K562 (cell line): ENCODE measurements around the gene ATG4C. TPM values are rescaled to one million over a fixed set of nuclear protein-coding genes. Genes with fewer than 3 reads are reported as not detected.
"Not testable (repeated sequence)": the region's sequence is repeated elsewhere in the genome, so short reads cannot be mapped to it uniquely, and the experiment has no call there.

Experiments
- ATAC-seq: fragments of 200-7000 bp; cut with Tn5 transposase; 3 replicates; pipeline ENCODE4 v1.9.1; 2020; ENCODE audit warnings: moderate library complexity
- BruUV-seq: library from RNA; stranded (reverse); fragments of 400-500 nt; replicated peaks from 2 replicates; lab custom pipeline; 2021; lab: Mats Ljungman, UMichigan
- CTCF ChIA-PET: fragments of 300-600 bp; formaldehyde crosslinking; extraction: SDS; loops from one replicate; lab custom pipeline; 2021; ENCODE audit warnings: low intra/inter-chr PET ratio; lab: Yijun Ruan, JAX
- POLR2A ChIA-PET: fragments of 300-600, 350-650 bp; sonication (Branson Sonifier 250); formaldehyde crosslinking; extraction: SDS; loops from one replicate; lab custom pipeline; 2021; ENCODE audit warnings: antibody characterized with exemption, inconsistent platforms; lab: Yijun Ruan, JAX
- DNase-seq, 4 experiments: peaks; one replicate each; pipeline versions ENCODE4 v3.0.0 to v3.0.0-alpha.2; 2011 to 2018; ENCODE audit warnings: low spot score in 3 of 4, mixed read lengths in 3 of 4; ENCODE audit errors: extremely low read depth in 1 of 4
- FAIRE-seq: peaks from 2 replicates; lab custom pipeline; 2011; peaks lifted over from hg19 to GRCh38; lab: Jason Lieb, UNC
- H2AFZ ChIP-seq: 2 replicates; pipeline ENCODE4 v1.6.0; 2011; ENCODE audit warnings: low read depth, low read length, control low read depth, inconsistent platforms
- H3K27ac ChIP-seq: fragments of 200-600 bp; 3 replicates; pipeline ENCODE4 v1.8.0; 2011; ENCODE audit warnings: low read depth, mild to moderate bottlenecking, control low read depth, inconsistent platforms, low read length, moderate library complexity, mixed read lengths; ENCODE audit errors: extremely low read depth
- H3K27me3 ChIP-seq, 2 experiments: fragments of 300-600 bp in 1 of 2; 2 replicates in 1 of 2; 3 replicates in 1 of 2; pipeline versions ENCODE4 v1.6.0 to v1.8.0; 2011; ENCODE audit warnings: inconsistent platforms in 2 of 2, low read length in 2 of 2, mild to moderate bottlenecking in 1 of 2, mixed read lengths in 1 of 2, moderate library complexity in 1 of 2; ENCODE audit not compliant: control insufficient read depth in 2 of 2, insufficient read depth in 2 of 2
- H3K36me3 ChIP-seq: fragments of 300-600 bp; 3 replicates; pipeline ENCODE4 v1.8.0; 2011; ENCODE audit warnings: mild to moderate bottlenecking, low read length, inconsistent platforms; ENCODE audit not compliant: control insufficient read depth, insufficient read depth
- H3K4me1 ChIP-seq, 2 experiments: fragments of 200-600 bp in 1 of 2; replicated peaks in 1 of 2; 2 replicates in 1 of 2; 3 replicates in 1 of 2; pipeline versions ENCODE4 v1.5.1 to v1.8.0; 2011; ENCODE audit warnings: inconsistent platforms in 2 of 2, low read length in 2 of 2, mild to moderate bottlenecking in 1 of 2, mixed read lengths in 1 of 2, moderate library complexity in 1 of 2; ENCODE audit not compliant: control insufficient read depth in 2 of 2, insufficient read depth in 2 of 2
- H3K4me2 ChIP-seq: 2 replicates; pipeline ENCODE4 v1.6.1; 2011; ENCODE audit warnings: low read length, control low read depth, inconsistent platforms, mixed read lengths; ENCODE audit not compliant: insufficient read depth
- H3K4me3 ChIP-seq: fragments of 200-600 bp; sonication (generic), shearing (Covaris generic); 2 replicates; pipeline ENCODE4 v1.5.1; 2016; ENCODE audit warnings: control low read depth, inconsistent platforms
- H3K79me2 ChIP-seq: fragments of 200-600 bp; 3 replicates; pipeline ENCODE4 v1.8.0; 2011; ENCODE audit warnings: low read length, inconsistent platforms; ENCODE audit not compliant: control insufficient read depth, insufficient read depth
- H3K9ac ChIP-seq, 2 experiments: 2 replicates each; pipeline versions ENCODE4 v1.6.0 to v1.6.1; 2011; ENCODE audit warnings: low read depth in 2 of 2, low read length in 2 of 2, control low read depth in 1 of 2, inconsistent platforms in 1 of 2, mild to moderate bottlenecking in 1 of 2, mixed read lengths in 1 of 2; ENCODE audit not compliant: insufficient read depth in 1 of 2
- H3K9me1 ChIP-seq: one replicate; pipeline ENCODE4 v1.6.0; 2011; ENCODE audit warnings: inconsistent platforms, mild to moderate bottlenecking, low read length, moderate library complexity; ENCODE audit not compliant: control insufficient read depth, insufficient read depth
- H3K9me3 ChIP-seq: replicated peaks from 2 replicates; pipeline ENCODE4 v1.5.1; 2011; ENCODE audit warnings: low read depth, low read length, inconsistent platforms; ENCODE audit not compliant: control insufficient read depth, insufficient read depth
- H4K20me1 ChIP-seq: replicated peaks from 2 replicates; pipeline ENCODE4 v1.6.1; 2011; ENCODE audit warnings: low read length, inconsistent platforms, mixed read lengths; ENCODE audit not compliant: control insufficient read depth, insufficient read depth
- E2F3 ChIP-seq: fragments of 250-450 bp; sonication (Bioruptor Pico); IDR thresholded peaks from 2 replicates; pipeline ENCODE4 v1.4.0; 2020; ENCODE audit warnings: mild to moderate bottlenecking
- FOSL1 ChIP-seq: fragments of 200-800 bp; sonication (Bioruptor generic); conservative IDR thresholded peaks from 2 replicates; pipeline ENCODE4 v1.6.1; 2016; ENCODE audit warnings: missing genetic modification characterization, missing compliant biosample characterization
- JUND ChIP-seq, 2 experiments: IDR thresholded peaks; 2 replicates in 1 of 2; 3 replicates in 1 of 2; pipeline ENCODE4 v1.6.1; 2011; ENCODE audit warnings: borderline replicate concordance in 2 of 2, low read depth in 2 of 2, low read length in 2 of 2, improper control_type of control experiment in 1 of 2, missing biosample characterization in 1 of 2, missing genetic modification characterization in 1 of 2, missing genetic modification reagents in 1 of 2
- WGBS: fragments of 100-300 bp; shearing (Covaris generic); methylation state at CpG from one replicate; pipeline ENCODE4 v1.1.6; 2016; ENCODE audit warnings: low coverage, mixed read lengths; ENCODE audit not compliant: insufficient coverage; ENCODE audit errors: missing lambda C conversion rate; 5-methylcytosine and 5-hydroxymethylcytosine counted together
- in situ Hi-C: fragments of 300-500 bp; cut with MboI; formaldehyde crosslinking; loops from 4 replicates; pipeline ENCODE4 v1.15.0; 2018; ENCODE audit warnings: inconsistent platforms, mixed read lengths
- intact Hi-C: fragments of 100-400 bp; cut with micrococcal nuclease; formaldehyde crosslinking; loops from 2 replicates; pipeline ENCODE4 v1.14.2; 2022
- polyA plus RNA-seq, 8 experiments: library from polyadenylated mRNA; depleted of rRNA in 4 of 8; stranded (reverse) in 5 of 8; unstranded in 3 of 8; fragments of >200 nt; fragmentation: Nextera tagmentation in 2 of 8; fragmentation: Illumina TruSeq in 1 of 8; extraction: Ambion mirVana in 2 of 8; extraction: Trizol in 1 of 8; gene quantifications; 2 replicates each; pipeline versions ENCODE4 v1.2.1 to v1.2.3, GENCODE V29; 2011 to 2014; ENCODE audit warnings: inconsistent platforms in 1 of 8, missing spikeins in 1 of 8
- total RNA-seq, 7 experiments: library from RNA; depleted of rRNA in 6 of 7; stranded (reverse); fragments of >200 nt in 6 of 7; fragmentation: Illumina TruSeq in 2 of 7; extraction: Trizol in 2 of 7; gene quantifications; 2 replicates each; pipeline versions ENCODE4 v1.2.1 to v1.2.3, GENCODE V29; 2011 to 2021; ENCODE audit warnings: low replicate concordance in 1 of 7

ATG4C gene
- total and polyA plus RNA-seq, 9 of the 15 experiments (the other 6 are each of a cell fraction or from before 2014, with no cell fraction given), result 7.6 to 35.8 (median 16.1) TPM

- no peak overlapping the region for H3K27ac ChIP-seq
- in situ Hi-C loops (loop anchor here (10.0 kb wide), 1 partner anchor 561 kb away; no protein-coding TSS in a partner anchor), intact Hi-C loops (loop anchor here (10.0 kb wide), 1 partner anchor 51 kb away; the partner anchor contains the start of gene DOCK7)
- H3K9ac ChIP-seq, result no peak overlapping the region
- DNase-seq, result no peak
- POLR2A ChIA-PET, result no interaction called here
- no peaks in the 10 kb centered on the region for H3K79me2 ChIP-seq
- 3% methylated on average over 3 of the region's 3 CpGs for WGBS
- CTCF ChIA-PET, result no interaction called here
- ATAC-seq, result no peak
- no peaks in the 10 kb centered on the region for H3K9me3 ChIP-seq
- no peak overlapping the region for H2AFZ ChIP-seq
- H4K20me1 ChIP-seq, result no peaks in the 10 kb centered on the region
- no peaks in the 10 kb centered on the region for H3K9me1 ChIP-seq
- BruUV-seq, result no TSS peak
- H3K4me3 ChIP-seq, result no peak overlapping the region
- H3K36me3 ChIP-seq, result no peaks in the 10 kb centered on the region
- no peak for FAIRE-seq
- no peaks in the 10 kb centered on the region for H3K4me1 ChIP-seq
- no peak overlapping the region for H3K4me2 ChIP-seq
- no peaks in the 10 kb centered on the region; a peak in 2 of 5 replicates for H3K27me3 ChIP-seq
- TF ChIP-seq E2F3 (CRISPR knock-in tag) (no peak), JUND (IDR thresholded peaks at IDR 0.05; ENCODE audit: borderline replicate concordance, low read depth, low read length) (no peak), JUND (tag; IDR thresholded peaks at IDR 0.05; ENCODE audit: borderline replicate concordance, low read depth, low read length) (peak; percentile 49; the same call in 1 of the 3 replicates), FOSL1 (tag) (0 out of 2 replicates have a peak, but pooled peaks have one; percentile 20)
Observed at GRCh38 chr1:62735491-62736171, 48.3 kb upstream of the ATG4C start.

DNA sequence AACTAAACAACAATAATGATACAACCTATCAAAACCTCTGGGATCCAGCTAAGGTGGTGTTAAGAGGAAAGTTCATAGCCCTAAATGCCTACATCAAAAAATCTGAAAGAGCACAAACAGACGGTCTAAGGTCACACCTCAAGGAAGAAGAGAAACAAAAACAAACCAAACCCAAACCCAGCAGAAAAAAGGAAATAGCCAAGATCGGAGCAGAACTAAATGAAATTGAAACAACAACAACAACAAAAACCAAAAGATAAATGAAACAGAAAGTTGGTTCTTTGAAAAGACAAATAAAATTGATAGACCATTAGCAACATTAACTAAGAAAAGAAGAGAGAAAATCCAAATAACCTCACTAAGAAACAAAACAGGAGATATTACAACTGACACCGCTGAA, 43.2 kb upstream of the ATG4C start:
- WGBS, result 21% methylated on average over 3 of the region's 3 CpGs
- FAIRE-seq, H3K9me1 ChIP-seq, H4K20me1 ChIP-seq, H3K4me1 ChIP-seq, BruUV-seq, H3K27me3 ChIP-seq, H3K4me2 ChIP-seq, H3K9me3 ChIP-seq, H3K4me3 ChIP-seq, DNase-seq, H3K27ac ChIP-seq, H3K36me3 ChIP-seq, CTCF ChIA-PET, in situ Hi-C loops, POLR2A ChIA-PET, H2AFZ ChIP-seq, H3K9ac ChIP-seq, ATAC-seq, H3K79me2 ChIP-seq: not testable (repeated sequence)
- intact Hi-C loops, result loop anchor here (10.0 kb wide), 1 partner anchor 336 kb away; no protein-coding TSS in a partner anchor
